Activated T-cell treated with anti-CD3 and anti-CD28 coated beads for 48 hours (primary cell): ENCODE data around the gene CALHM2.
"Not testable (repeated sequence)": the region's sequence is repeated elsewhere in the genome, so short reads cannot be mapped to it uniquely, and the experiment has no call there.

Experiments used
- DNase-seq: peaks from one replicate; pipeline ENCODE4 v3.0.0-alpha.2; 2020; ENCODE audit warnings: low read depth

CALHM2 gene

GRCh38 chr10:103449208-103450144 is 2.7 kb downstream of the CALHM2 start:
- DNase-seq = no peak

GRCh38 chr10:103448746-103449145 is 3.4 kb downstream of the CALHM2 start:
- DNase-seq = no peak

DNA sequence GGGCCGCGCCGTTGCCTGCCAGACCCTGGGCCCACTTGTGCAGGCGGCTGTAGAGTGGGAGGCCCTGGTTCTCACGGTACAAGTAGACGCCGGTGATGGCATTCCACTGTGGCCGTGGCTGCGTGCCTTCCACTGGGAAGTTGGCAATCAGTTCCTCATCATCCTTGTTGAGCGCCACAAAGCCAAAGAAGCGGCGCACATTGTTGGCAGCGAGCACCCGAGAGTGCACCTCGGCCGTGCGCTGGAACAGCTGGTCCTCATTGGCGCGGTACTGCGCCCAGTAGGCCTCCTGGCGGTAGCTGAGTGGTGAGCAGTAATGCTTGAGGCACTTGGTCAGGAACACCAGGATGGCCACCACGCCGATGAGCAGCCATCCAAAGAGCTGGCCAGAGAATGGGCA is 5.0 kb downstream of the CALHM2 start:
- no peak for DNase-seq

GRCh38 chr10:103445767-103446567 is 6.2 kb downstream of the CALHM2 start:
- DNase-seq = no peak

- no peak for DNase-seq
Observed at GRCh38 chr10:103445366-103445765, 6.8 kb downstream of the CALHM2 start.

DNA sequence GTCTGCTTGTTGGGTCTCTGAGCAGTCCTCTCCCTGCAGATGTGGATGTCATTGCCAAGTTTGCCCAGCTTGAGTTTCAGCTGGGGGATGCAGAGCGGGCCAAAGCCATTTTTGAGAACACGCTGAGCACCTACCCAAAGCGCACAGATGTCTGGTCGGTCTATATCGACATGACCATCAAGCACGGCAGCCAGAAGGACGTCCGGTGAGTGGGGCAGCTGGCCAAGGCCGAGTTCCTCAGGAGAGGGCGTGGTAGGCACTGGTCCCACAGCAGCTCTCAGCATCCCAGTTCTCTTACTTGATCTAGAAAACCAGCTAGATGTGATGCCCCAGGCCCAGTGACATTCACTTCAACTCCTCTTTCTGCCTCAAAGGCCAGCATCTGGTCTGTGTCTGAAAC is 7.7 kb downstream of the CALHM2 start:
- no peak for DNase-seq

DNA sequence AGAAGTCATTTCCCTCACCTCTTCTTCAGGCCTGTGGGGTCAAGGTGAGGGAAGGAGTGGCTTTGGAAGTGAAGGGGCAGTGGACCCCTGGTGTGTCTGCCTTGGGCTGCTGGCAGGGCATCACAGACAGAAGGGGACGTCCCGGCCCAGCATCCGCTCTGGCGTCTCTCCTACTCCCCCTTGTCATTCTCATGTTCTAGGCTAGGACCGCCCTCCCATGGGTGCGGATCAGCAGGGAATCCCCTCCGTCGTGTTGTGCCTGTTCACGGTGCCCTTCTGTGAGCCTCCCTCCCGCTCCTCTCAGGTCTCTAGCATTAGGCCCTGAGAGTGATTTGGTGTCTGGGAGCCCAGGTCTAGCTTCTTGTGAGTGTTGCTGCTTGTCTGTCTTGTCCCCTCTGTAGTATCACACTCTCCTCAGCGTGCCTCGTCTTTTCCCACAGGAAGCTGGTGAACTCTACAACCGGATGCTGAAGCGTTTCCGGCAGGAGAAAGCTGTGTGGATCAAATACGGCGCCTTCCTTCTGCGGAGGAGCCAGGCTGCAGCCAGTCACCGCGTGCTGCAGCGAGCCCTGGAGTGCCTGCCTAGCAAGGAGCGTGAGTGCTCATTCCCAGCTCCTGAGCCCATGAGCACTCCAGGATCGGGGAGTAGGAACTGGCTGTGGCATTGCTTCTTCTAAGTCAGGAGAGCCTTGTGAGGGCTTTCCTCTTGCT is 8.5 kb downstream of the CALHM2 start:
- DNase-seq = no peak

DNA sequence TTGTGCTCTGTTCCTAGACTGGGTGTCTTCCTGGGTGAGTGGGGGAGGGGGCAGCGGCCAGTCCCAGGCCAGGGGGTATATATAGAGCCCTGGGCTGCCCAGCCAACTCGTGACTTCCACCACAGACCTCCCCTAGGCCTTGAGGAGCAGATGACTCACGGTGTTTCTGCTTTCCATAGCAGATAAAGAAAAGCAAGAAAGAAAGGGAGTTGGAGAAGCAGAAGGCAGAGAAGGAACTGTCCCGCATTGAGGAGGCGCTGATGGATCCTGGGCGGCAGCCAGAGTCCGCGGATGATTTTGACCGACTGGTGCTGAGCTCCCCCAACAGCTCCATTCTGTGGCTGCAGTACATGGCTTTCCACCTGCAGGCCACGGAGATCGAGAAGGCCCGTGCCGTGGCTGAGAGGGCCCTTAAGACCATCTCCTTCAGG is 10.1 kb downstream of the CALHM2 start:
- no peak for DNase-seq

DNA sequence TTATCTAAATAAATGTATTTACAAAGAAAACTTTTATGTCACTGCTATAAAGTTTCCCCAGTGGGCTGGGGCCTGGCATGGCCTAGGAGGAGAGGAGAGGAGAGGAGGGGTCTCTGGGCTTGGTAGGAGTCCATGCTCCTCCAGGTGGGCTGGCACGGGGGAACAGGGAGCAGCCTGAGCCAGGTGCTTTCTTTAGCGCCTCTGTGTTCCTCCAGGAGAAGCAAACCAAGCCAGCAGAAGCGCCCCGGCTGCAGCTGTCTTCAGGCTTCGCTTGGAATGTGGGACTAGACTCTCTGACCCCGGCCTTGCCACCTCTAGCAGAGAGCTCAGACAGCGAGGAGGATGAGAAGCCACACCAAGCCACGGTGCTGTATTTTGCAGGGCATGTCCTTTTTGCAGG is 10.6 kb downstream of the CALHM2 start:
- DNase-seq = no peak

DNA sequence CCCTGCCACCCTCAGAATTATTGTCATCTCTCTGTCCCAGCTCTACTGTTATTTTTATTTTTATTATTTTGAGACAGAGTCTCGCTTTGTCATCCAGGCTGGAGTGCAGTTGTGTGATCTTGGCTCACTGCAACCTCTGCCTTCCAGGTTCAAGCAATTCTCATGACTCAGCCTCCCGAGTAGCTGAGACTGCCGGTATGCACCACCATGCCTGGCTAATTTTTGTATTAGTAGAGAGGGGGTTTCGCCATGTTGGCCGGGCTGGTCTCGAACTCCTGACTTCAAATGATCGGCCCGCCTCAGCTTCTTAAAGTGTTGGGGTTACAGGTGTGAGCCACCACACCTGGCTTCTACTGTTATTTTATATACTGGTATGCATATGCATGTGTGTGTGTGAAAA is 11.0 kb downstream of the CALHM2 start:
- no peak for DNase-seq

- DNase-seq = no peak
Observed at GRCh38 chr10:103440416-103440815, 11.8 kb downstream of the CALHM2 start.

GRCh38 chr10:103439776-103440175 is 12.4 kb downstream of the CALHM2 start:
- DNase-seq = no peak

DNA sequence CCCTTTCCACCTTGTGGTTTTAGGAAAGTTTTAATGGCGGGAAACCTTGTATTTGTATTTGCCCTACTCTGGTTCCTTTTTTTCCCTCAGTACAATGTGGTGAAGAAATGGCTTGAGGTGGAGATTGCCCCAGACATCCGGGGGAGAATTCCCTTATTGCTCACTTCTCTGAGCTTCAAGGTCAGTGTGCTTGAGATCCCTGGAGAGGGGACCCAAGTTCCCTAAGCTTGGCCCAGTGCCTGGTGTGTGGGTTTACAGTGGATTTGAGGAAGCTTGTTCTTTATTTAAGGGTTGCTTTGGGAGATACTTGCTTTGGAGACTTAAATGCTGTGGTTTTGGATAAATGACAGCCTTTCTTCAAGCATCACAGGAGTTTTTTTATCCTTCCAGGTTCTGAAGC is 18.3 kb downstream of the CALHM2 start:
- no peak for DNase-seq

DNA sequence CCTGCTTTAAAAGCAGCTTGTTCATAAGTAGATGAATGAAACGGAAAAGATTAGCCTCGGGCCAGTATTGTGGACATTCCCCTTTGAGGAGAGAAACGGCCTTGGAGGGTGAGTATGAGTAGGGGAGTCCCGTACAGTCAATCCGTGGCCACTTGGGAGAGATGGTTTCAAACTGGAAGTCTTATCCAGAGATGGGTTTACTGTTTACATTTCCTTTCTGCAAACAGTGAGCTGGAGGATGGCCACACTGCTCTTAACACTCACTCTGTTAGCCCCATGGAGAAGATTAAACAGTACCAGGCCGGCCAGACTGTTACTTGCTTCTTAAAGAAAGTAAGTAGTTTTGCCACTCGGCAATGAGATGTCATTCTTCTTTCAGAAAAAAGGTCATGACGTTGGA is 20.3 kb downstream of the CALHM2 start:
- DNase-seq = no peak

- DNase-seq = no peak
Observed at GRCh38 chr10:103429647-103430046, 22.5 kb downstream of the CALHM2 start.

- no peak for DNase-seq
Observed at GRCh38 chr10:103428989-103429643, 23.1 kb downstream of the CALHM2 start.

- no peak for DNase-seq
Observed at GRCh38 chr10:103427866-103428265, 24.3 kb downstream of the CALHM2 start.

DNA sequence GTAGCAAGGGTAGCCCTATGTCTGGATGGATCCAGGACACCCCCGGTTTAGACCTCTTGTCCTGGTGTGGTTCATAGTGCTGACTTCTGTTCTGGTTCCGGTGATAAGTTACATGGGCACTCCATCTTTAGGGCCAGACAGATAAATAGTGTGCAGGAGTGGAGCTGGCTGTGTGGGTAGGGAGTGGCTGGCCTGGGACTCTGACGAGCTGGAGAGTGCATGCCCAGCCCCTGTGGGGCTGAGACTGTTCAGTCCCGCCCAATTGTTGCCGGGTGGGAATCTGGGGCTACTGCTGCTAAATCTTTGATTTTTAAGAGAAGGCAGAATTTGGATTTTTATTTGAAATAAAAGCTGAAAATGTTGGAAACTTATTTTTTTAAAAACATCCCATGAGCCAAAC is 28.4 kb downstream of the CALHM2 start:
- DNase-seq = no peak

DNA sequence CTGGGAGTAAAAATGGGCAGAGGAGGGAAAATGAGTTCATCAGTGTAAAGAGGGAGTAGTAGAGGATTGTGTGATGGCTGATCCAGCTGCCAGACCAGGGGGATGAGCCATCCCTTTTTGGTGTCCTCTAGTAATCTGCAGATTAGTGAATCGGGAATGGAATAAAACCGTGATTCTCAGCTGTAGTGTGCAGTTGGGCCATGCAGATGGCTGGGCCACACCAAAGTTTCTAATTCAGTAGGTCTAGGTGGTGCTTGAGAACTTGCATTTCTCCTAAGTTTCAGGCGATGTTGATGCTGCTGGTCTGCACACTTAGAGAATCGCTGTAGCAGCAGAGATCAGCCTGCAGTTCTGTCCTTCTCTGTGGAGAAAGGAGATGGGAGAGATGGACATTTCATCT is 33.1 kb downstream of the CALHM2 start:
- no peak for DNase-seq

DNA sequence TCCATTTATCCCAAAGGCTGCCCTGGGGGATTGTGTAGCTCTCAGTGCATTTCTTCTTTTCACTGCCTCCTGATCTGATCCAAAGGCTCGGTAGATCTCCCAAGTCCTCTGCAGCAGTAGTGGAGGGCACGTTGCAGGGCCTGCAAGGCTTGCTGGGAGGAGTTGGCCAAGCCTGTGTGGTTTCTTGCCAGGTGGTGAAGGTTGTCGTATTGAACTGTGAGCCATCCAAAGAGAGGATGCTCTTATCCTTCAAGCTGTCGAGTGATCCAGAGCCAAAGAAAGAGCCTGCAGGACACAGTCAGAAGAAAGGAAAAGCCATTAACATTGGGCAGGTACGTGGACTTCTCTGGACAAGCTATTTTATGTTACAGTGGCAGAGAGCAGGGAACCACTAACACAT is 34.6 kb downstream of the CALHM2 start:
- DNase-seq = no peak

DNA sequence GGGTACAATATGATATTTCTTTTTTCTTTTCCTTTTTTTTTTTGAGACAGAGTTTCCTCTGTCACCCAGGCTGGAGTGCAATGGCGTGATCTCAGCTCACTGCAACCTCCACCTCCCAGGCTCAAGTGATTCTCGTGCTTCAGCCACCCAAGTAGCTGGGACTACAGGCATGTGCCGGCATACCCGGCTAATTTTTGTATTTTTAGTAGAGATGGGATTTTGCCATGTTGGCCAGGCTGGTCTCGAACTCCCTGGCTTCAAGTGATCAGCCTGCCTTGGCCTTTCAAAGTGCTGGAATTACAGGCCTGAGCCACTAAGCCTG is 35.1 kb downstream of the CALHM2 start:
- not testable (repeated sequence) for DNase-seq
